Measurements from ENCODE around the gene WWOX.

DNA sequence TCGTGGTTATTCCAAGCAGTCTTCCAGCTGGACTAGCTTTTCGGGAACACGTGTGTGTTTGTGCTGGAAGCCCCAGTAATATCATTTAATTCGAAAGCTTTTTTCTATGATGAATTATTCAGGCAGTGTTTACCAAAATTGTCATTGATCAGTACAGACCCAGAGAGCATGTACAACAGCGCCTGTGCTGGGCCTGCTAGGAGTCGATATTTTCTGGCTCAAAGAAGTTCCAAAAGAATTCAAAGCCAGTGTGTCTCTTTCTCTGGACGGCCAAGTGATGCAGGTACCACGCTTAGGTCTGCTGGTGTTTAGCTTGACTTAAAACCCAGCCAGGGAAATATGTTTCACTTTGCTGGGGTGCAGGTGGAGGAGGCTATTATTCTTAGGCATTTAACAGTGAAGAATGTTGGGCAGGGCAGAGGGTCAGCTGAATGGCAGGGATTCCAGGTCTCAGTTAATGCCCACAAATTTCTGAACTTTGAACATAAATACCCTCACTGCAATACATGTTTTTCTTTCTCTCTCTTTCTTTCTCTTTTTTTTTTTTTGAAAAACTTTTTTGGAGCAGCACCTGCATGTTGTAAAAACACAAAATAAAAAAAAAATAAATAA lies 401.3 kb downstream of the WWOX start:
- TF ChIP-seq EP300 (IDR thresholded peaks at IDR 0.05) (no peak), RNF2 (IDR thresholded peaks at IDR 0.05; ENCODE audit: borderline replicate concordance, low read depth) (no peak), EHMT2 (IDR thresholded peaks at IDR 0.05; ENCODE audit: low read depth) (no peak), CHD2 (IDR thresholded peaks at IDR 0.05; ENCODE audit: low read length, partially characterized antibody) (no peak), JUN (IDR thresholded peaks at IDR 0.05) (no peak), RAD21 (conservative IDR thresholded peaks at IDR 0.05 in 1 of 2, IDR thresholded peaks at IDR 0.05 in 1 of 2) (no peak)
- TF ChIP-seq, protein P1, sequence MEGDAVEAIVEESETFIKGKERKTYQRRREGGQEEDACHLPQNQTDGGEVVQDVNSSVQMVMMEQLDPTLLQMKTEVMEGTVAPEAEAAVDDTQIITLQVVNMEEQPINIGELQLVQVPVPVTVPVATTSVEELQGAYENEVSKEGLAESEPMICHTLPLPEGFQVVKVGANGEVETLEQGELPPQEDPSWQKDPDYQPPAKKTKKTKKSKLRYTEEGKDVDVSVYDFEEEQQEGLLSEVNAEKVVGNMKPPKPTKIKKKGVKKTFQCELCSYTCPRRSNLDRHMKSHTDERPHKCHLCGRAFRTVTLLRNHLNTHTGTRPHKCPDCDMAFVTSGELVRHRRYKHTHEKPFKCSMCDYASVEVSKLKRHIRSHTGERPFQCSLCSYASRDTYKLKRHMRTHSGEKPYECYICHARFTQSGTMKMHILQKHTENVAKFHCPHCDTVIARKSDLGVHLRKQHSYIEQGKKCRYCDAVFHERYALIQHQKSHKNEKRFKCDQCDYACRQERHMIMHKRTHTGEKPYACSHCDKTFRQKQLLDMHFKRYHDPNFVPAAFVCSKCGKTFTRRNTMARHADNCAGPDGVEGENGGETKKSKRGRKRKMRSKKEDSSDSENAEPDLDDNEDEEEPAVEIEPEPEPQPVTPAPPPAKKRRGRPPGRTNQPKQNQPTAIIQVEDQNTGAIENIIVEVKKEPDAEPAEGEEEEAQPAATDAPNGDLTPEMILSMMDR (IDR thresholded peaks at IDR 0.05) = no peak
- TF ChIP-seq, protein P2, sequence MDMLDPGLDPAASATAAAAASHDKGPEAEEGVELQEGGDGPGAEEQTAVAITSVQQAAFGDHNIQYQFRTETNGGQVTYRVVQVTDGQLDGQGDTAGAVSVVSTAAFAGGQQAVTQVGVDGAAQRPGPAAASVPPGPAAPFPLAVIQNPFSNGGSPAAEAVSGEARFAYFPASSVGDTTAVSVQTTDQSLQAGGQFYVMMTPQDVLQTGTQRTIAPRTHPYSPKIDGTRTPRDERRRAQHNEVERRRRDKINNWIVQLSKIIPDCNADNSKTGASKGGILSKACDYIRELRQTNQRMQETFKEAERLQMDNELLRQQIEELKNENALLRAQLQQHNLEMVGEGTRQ (IDR thresholded peaks at IDR 0.05) = no peak
